ENCODE results near the gene KIF24. TPM values are rescaled to one million over a fixed set of nuclear protein-coding genes. Genes with fewer than 3 reads are reported as not detected.
"Not testable (repeated sequence)": the region's sequence is repeated elsewhere in the genome, so short reads cannot be mapped to it uniquely, and the experiment has no call there.

The KIF24 gene
- total RNA-seq, 1 experiment from 2014 or later = 6.5 TPM

- no peak for DNase-seq
- Histone ChIP-seq H3K27me3 (ENCODE audit: low read length) (no peaks in the 10 kb centered on the region), H3K27ac (ENCODE audit: low read length) (no peak overlapping the region), H3K9me3 (ENCODE audit: low read length) (no peaks in the 10 kb centered on the region), H3K4me1 (ENCODE audit: low read length) (peaks cover 26% of the 10 kb centered on the region), H3K9me2 (replicated peaks; ENCODE audit: insufficient read depth, low read length) (no peaks in the 10 kb centered on the region), H4K20me1 (ENCODE audit: insufficient read depth, low read depth, low read length) (no peaks in the 10 kb centered on the region), H3K4me3 (ENCODE audit: low read length) (no peak overlapping the region), H3K79me2 (ENCODE audit: low read length) (no peaks in the 10 kb centered on the region), H3K9ac (ENCODE audit: low read length) (no peak overlapping the region), H3K36me3 (ENCODE audit: insufficient read depth, low read length) (no peaks in the 10 kb centered on the region), H3K4me2 (ENCODE audit: low read depth, low read length, poor library complexity, severe bottlenecking) (no peak overlapping the region), H2AFZ (ENCODE audit: low read length) (no peak overlapping the region)
These were observed 45.3 kb upstream of the KIF24 start for GRCh38 chr9:34374339-34374738.

DNA sequence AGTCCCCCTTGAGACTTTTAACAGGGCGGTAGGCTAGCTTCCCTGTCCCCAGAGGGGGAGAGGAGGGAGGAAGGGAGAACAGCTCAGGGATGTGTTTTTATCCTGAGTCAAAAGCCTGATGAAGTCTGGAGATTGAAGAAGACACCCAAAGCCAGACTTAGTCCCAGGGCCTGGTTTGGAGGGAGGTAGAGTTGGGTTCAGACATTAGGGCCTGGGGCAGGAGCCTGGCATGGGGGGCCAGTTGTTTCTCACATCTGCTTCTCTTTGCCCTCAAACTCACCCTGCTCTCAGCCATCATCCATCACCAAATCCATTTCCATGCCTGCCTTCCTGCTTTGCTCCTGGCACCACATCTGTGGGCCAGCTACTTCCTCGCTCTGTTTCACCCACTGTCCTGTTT, 44.7 kb upstream of the KIF24 start:
- H3K79me2 ChIP-seq (ENCODE audit: low read length) = no peaks in the 10 kb centered on the region
- no peak overlapping the region for H3K9ac ChIP-seq (ENCODE audit: low read length)
- no peak for DNase-seq
- H3K4me1 ChIP-seq (ENCODE audit: low read length) = peaks cover 22% of the 10 kb centered on the region
- H3K4me3 ChIP-seq (ENCODE audit: low read length) = no peak overlapping the region
- H3K27ac ChIP-seq (ENCODE audit: low read length) = no peak overlapping the region
- H4K20me1 ChIP-seq (ENCODE audit: insufficient read depth, low read depth, low read length) = no peaks in the 10 kb centered on the region
- H3K4me2 ChIP-seq (ENCODE audit: low read depth, low read length, poor library complexity, severe bottlenecking) = no peak overlapping the region
- no peak overlapping the region for H2AFZ ChIP-seq (ENCODE audit: low read length)
- H3K36me3 ChIP-seq (ENCODE audit: insufficient read depth, low read length) = no peaks in the 10 kb centered on the region
- no peaks in the 10 kb centered on the region for H3K27me3 ChIP-seq (ENCODE audit: low read length)
- H3K9me3 ChIP-seq (ENCODE audit: low read length) = no peaks in the 10 kb centered on the region
- H3K9me2 ChIP-seq (replicated peaks; ENCODE audit: insufficient read depth, low read length) = no peaks in the 10 kb centered on the region

GRCh38 chr9:34372467-34373011, 43.5 kb upstream of the KIF24 start:
- DNase-seq = no peak
- no peak overlapping the region for H2AFZ ChIP-seq (ENCODE audit: low read length)
- H3K27me3 ChIP-seq (ENCODE audit: low read length) = no peaks in the 10 kb centered on the region
- H3K4me1 ChIP-seq (ENCODE audit: low read length) = peaks cover 22% of the 10 kb centered on the region
- no peaks in the 10 kb centered on the region for H3K79me2 ChIP-seq (ENCODE audit: low read length)
- no peak overlapping the region for H3K4me3 ChIP-seq (ENCODE audit: low read length)
- H3K36me3 ChIP-seq (ENCODE audit: insufficient read depth, low read length) = no peaks in the 10 kb centered on the region
- no peak overlapping the region for H3K4me2 ChIP-seq (ENCODE audit: low read depth, low read length, poor library complexity, severe bottlenecking)
- no peaks in the 10 kb centered on the region for H3K9me2 ChIP-seq (replicated peaks; ENCODE audit: insufficient read depth, low read length)
- no peaks in the 10 kb centered on the region for H3K9me3 ChIP-seq (ENCODE audit: low read length)
- H3K9ac ChIP-seq (ENCODE audit: low read length) = no peak overlapping the region
- no peaks in the 10 kb centered on the region for H4K20me1 ChIP-seq (ENCODE audit: insufficient read depth, low read depth, low read length)
- H3K27ac ChIP-seq (ENCODE audit: low read length) = no peak overlapping the region

DNA sequence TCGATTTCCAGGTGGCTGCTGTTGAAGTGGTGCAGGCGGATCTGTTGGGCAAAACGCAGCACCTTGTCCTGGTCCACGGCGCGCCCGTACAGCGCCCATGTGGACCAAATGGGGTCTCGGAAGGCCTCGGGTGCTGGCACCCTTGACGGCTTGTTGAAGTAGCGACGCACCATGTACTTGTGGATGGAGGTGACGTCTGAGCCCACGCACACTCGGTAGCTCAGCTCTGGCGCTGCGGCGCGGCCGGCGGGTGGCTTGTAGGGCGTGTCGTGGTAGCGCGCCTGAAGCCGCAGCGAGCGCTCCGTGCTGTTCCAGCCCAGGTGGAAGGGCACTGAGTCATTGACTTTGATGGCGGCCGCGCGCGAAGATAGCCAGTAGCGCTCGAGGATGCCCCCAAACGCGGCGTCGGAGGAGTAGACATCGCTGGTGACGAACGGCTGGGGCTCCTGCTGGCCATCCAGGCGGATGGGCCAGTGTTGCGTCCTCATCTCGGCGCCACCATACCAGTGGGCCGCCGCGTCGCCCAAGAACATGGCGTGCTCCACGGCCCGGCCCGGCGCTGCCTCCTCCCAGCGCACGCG, 42.9 kb upstream of the KIF24 start:
- H3K4me1 ChIP-seq (ENCODE audit: low read length) = peaks cover 17% of the 10 kb centered on the region
- no peaks in the 10 kb centered on the region for H3K27me3 ChIP-seq (ENCODE audit: low read length)
- H3K79me2 ChIP-seq (ENCODE audit: low read length) = no peaks in the 10 kb centered on the region
- no peak overlapping the region for H3K27ac ChIP-seq (ENCODE audit: low read length)
- H3K4me2 ChIP-seq (ENCODE audit: low read depth, low read length, poor library complexity, severe bottlenecking) = no peak overlapping the region
- H3K9me2 ChIP-seq (replicated peaks; ENCODE audit: insufficient read depth, low read length) = no peaks in the 10 kb centered on the region
- no peak overlapping the region for H2AFZ ChIP-seq (ENCODE audit: low read length)
- no peaks in the 10 kb centered on the region for H3K36me3 ChIP-seq (ENCODE audit: insufficient read depth, low read length)
- no peak for DNase-seq
- no peak overlapping the region for H3K9ac ChIP-seq (ENCODE audit: low read length)
- H3K9me3 ChIP-seq (ENCODE audit: low read length) = no peaks in the 10 kb centered on the region
- H3K4me3 ChIP-seq (ENCODE audit: low read length) = no peak overlapping the region
- H4K20me1 ChIP-seq (ENCODE audit: insufficient read depth, low read depth, low read length) = no peaks in the 10 kb centered on the region

DNA sequence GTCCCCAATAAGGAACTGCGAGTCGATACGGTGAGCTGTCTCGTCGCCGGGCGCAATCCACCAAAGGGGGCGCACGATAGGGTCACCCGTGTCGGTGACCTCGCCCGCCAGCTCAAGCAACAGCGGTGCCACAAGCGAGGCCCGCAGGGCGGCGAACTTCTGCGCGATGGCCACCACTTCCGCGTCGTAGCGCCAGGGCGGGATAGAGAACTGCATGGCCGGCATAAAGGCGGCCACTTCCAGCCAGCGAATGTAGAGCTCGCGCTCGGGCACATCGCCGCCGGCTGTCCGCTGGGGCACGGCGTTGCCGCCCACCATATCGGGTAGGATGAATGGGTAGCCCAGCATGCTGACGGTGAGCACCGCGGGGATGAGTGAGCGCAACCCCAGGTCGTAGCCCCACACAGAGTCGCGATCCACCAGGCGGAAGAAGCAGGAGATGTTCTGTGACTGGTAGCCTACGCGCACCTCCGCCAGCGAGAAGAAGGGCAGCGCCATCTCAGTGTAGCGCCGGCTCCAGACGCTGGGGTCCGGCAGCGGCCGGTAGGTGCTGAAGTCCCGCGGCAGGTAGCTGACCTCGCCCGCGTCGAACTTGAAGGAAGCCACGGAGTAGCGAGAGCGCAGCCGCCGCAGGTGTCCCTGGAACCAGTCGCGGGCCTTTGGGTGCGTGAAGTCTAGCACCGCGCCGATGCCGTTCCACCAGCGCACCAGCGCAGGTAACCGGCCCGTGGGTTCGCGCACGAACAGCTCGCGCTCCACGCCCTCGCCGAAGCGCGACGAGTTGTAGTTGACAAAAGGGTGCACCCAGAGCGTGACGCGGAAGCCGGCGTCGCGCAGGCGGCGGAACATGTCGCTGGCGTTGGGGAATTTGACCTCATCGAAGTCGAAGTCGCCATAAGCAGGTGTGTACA, 42.2 kb upstream of the KIF24 start:
- Histone ChIP-seq H3K9ac (ENCODE audit: low read length) (no peak overlapping the region), H3K9me3 (ENCODE audit: low read length) (no peaks in the 10 kb centered on the region), H3K27me3 (ENCODE audit: low read length) (no peaks in the 10 kb centered on the region), H3K9me2 (replicated peaks; ENCODE audit: insufficient read depth, low read length) (no peaks in the 10 kb centered on the region), H3K36me3 (ENCODE audit: insufficient read depth, low read length) (no peaks in the 10 kb centered on the region), H4K20me1 (ENCODE audit: insufficient read depth, low read depth, low read length) (no peaks in the 10 kb centered on the region), H3K4me1 (ENCODE audit: low read length) (peaks cover 14% of the 10 kb centered on the region), H3K27ac (ENCODE audit: low read length) (no peak overlapping the region), H3K79me2 (ENCODE audit: low read length) (no peaks in the 10 kb centered on the region), H2AFZ (ENCODE audit: low read length) (no peak overlapping the region), H3K4me2 (ENCODE audit: low read depth, low read length, poor library complexity, severe bottlenecking) (no peak overlapping the region), H3K4me3 (ENCODE audit: low read length) (no peak overlapping the region)
- DNase-seq = no peak

DNA sequence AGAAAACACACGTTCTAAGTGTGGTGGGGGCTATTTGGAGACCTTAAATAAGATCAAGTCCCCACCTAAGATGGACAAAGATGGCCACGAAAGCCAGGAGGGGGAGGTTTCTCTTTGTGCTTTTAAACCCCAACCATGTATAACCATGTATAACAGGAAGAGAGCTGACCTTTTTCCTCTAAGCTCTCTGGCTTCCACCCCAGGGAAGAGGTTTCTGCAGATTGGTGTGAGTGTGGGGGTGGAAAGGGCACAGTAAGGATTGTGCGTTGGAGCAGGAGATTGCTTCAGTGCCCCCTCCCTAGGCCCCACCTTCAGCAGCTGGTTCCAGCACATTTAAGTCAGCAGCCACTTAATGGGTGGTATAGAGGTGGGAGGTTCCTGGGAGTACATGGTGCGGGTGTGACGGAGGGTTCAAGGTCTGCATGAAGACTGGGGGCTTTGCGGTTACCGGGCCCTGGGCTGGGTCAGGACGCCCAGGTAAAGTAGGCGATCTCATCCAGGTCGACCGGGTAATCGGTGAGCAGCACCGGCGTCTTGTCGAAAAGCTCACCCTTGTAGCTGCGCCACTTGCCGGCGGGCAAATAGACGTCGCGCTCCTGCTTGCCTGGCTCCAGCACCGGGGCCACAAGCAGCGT, 41.4 kb upstream of the KIF24 start:
- DNase-seq = no peak
- Histone ChIP-seq H2AFZ (ENCODE audit: low read length) (no peak overlapping the region), H4K20me1 (ENCODE audit: insufficient read depth, low read depth, low read length) (no peaks in the 10 kb centered on the region), H3K4me1 (ENCODE audit: low read length) (peaks cover 6% of the 10 kb centered on the region), H3K9me3 (ENCODE audit: low read length) (no peaks in the 10 kb centered on the region), H3K9ac (ENCODE audit: low read length) (no peak overlapping the region), H3K27ac (ENCODE audit: low read length) (no peak overlapping the region), H3K9me2 (replicated peaks; ENCODE audit: insufficient read depth, low read length) (no peaks in the 10 kb centered on the region), H3K4me3 (ENCODE audit: low read length) (no peak overlapping the region), H3K27me3 (ENCODE audit: low read length) (no peaks in the 10 kb centered on the region), H3K4me2 (ENCODE audit: low read depth, low read length, poor library complexity, severe bottlenecking) (no peak overlapping the region), H3K79me2 (ENCODE audit: low read length) (no peaks in the 10 kb centered on the region), H3K36me3 (ENCODE audit: insufficient read depth, low read length) (no peaks in the 10 kb centered on the region)

GRCh38 chr9:34369636-34370035, 40.6 kb upstream of the KIF24 start:
- no peak overlapping the region for H3K4me3 ChIP-seq (ENCODE audit: low read length)
- H3K4me1 ChIP-seq (ENCODE audit: low read length) = no peaks in the 10 kb centered on the region
- H3K4me2 ChIP-seq (ENCODE audit: low read depth, low read length, poor library complexity, severe bottlenecking) = no peak overlapping the region
- H3K27me3 ChIP-seq (ENCODE audit: low read length) = no peaks in the 10 kb centered on the region
- no peak overlapping the region for H2AFZ ChIP-seq (ENCODE audit: low read length)
- no peaks in the 10 kb centered on the region for H3K79me2 ChIP-seq (ENCODE audit: low read length)
- DNase-seq = no peak
- H3K9me3 ChIP-seq (ENCODE audit: low read length) = no peaks in the 10 kb centered on the region
- no peaks in the 10 kb centered on the region for H3K36me3 ChIP-seq (ENCODE audit: insufficient read depth, low read length)
- H3K9me2 ChIP-seq (replicated peaks; ENCODE audit: insufficient read depth, low read length) = no peaks in the 10 kb centered on the region
- H4K20me1 ChIP-seq (ENCODE audit: insufficient read depth, low read depth, low read length) = no peaks in the 10 kb centered on the region
- H3K9ac ChIP-seq (ENCODE audit: low read length) = no peak overlapping the region
- H3K27ac ChIP-seq (ENCODE audit: low read length) = no peak overlapping the region

DNA sequence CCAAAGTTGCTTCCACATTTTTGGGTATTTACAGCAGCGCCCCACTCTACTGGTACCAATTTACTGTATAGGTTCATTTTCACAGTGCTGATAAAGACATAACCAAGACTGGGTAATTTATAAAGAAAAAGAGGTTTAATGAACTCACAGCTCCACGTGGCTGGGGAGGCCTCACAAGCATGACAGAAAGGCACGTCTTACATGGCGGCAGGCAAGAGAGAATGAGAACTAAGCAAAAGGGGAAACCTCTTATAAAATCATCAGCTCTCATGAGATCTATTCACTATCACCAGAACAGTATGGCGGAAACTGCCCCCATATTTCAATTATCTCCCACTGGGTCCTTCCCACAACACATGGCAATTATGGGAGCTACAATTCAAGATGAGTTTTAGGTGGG, 39.7 kb upstream of the KIF24 start:
- not testable (repeated sequence) for H3K9me3 ChIP-seq (ENCODE audit: low read length); H3K36me3 ChIP-seq (ENCODE audit: insufficient read depth, low read length); H3K9ac ChIP-seq (ENCODE audit: low read length); H3K79me2 ChIP-seq (ENCODE audit: low read length); H3K4me1 ChIP-seq (ENCODE audit: low read length); H3K27ac ChIP-seq (ENCODE audit: low read length); H3K9me2 ChIP-seq (replicated peaks; ENCODE audit: insufficient read depth, low read length); H3K4me3 ChIP-seq (ENCODE audit: low read length); DNase-seq; H2AFZ ChIP-seq (ENCODE audit: low read length); H3K4me2 ChIP-seq (ENCODE audit: low read depth, low read length, poor library complexity, severe bottlenecking); H3K27me3 ChIP-seq (ENCODE audit: low read length); H4K20me1 ChIP-seq (ENCODE audit: insufficient read depth, low read depth, low read length)

Data from Karpas-422 (cell line).